Cardiac septum (tissue), 1 donor: ENCODE results near the gene UBE2G2. TPM values are rescaled to one million over a fixed set of nuclear protein-coding genes. Genes with fewer than 3 reads are reported as not detected.

Experiments used
- DNase-seq: peaks from one replicate; pipeline ENCODE4 v3.0.0-alpha.2; 2020; ENCODE audit warnings: low spot score
- intact Hi-C: fragments of 100-400 bp; cut with DNase I; formaldehyde crosslinking; loops from one replicate; pipeline ENCODE4 v1.14.0; 2022
- long read RNA-seq: library from polyadenylated mRNA; unstranded; transcript quantifications from one replicate; pipeline ENCODE4 v2.0.0, GENCODE V29; 2021
- total RNA-seq: library from RNA; stranded (reverse); fragmentation: NEBNext Ultra II Directional; extraction: Animal tissue kit (Norgen Biotek cat#: 25700); gene quantifications from one replicate; pipeline ENCODE4 v1.2.1, GENCODE V29; 2021
- donor health status: DM: no; HTN: no; CAD: no.

UBE2G2 gene, protein sequence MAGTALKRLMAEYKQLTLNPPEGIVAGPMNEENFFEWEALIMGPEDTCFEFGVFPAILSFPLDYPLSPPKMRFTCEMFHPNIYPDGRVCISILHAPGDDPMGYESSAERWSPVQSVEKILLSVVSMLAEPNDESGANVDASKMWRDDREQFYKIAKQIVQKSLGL
- total RNA-seq, result 69.7 TPM
- long read RNA-seq, full-length matches to known transcripts, result 79 of 105 reads
- long read RNA-seq, partial matches to known transcripts, result 6 of 105 reads
- long read RNA-seq, other reads (novel, unspliced or antisense), result 20 of 105 reads

DNA sequence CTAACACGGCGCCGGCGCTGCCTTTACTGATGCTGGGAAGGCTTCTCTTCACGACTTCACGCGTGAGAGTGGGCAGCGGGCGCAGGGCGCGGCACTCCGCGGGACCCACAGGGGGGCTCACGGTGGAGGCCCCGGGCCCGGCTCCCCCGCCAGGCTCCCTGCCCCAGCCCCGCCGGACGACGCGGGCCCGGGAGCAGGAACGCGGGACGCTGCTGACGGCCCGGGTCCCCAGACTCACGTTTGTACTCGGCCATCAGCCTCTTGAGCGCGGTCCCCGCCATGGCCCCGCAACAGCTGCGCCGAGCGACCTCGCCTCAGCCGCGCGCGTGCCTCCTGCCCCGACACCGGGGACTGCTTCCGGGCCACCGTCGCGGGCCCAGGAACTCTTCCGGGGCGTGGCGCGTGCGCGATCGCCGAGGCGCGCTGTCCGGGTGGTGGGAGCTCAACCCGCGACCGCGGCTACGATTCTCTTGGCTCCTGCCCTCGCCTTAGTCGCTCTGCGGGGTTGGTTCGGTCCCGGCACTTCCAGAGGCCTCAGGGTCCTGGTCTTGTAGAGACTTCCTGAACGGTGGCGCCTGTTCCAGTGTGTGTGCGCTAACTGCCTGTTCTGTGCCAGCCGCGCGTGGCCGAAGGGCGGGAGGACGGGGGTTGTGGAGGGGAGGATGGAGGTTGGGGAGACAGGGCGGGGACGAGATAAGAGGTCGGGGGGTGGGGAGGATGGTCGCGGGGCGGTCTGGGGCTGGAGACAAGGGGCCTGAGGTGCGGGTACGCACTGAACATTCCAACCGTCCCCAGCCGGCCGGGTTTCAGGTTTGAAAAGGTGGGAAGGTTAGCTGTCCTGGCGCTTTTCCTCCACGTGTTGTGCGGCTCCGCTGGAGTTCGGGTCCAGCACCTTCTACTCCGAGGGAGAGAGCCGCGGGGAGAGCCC lies at the start of gene UBE2G2:
Gene UBE2G2 (minus strand): TSS at position 353 of the 928 bp plus-strand sequence. CDS start 72 bp downstream, at position 281.
- intact Hi-C loops, result loop anchor here (1.0 kb wide), 1 partner anchor 74 kb away; no protein-coding TSS in a partner anchor
- DNase-seq, result peak; percentile 92

DNA sequence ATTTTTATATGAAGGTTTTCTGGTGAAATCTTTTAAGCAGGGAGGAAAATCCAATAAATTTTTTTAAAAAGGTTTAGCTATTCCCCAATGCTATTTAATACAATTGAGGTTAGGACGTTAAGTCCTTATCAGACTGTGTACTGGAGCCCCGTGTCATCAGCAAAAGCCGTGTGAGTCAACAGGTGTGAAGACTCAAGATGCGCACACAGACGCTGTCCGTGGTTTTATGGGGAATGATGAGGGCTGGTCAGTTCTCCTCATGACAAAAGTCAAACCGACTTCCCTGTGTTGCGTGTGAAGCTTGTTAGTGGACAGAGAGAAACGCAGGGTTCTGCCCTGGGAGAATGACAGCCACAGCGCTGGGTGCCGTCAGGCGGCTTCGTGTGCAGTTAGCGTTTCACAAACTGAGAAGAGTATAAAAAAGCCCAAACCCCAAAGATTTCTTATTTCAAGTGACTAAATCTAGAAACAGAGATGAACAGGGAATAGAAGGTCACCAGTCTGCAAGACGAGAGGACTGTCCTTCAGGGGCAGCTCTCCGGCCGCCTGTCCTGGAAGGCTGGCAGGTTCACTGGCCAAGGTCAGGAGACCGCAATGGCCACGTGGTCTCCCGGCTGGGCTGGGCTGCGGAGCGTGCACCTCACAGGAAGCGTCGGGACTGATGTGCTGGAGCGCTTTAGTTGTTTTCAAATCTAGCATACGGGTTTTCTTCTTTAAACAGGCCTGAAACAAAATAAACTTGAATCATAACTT lies 49.5 kb upstream of the UBE2G2 start:
- intact Hi-C loops, result loop anchor here (2.0 kb wide), 1 partner anchor 18 kb away; no protein-coding TSS in a partner anchor
- DNase-seq, result no peak

- DNase-seq, result no peak
- intact Hi-C loops, result loop anchor here (2.0 kb wide), 1 partner anchor 18 kb away; no protein-coding TSS in a partner anchor
These were observed 48.7 kb upstream of the UBE2G2 start for GRCh38 chr21:44850208-44850800.

GRCh38 chr21:44849616-44850130 lies 48.1 kb upstream of the UBE2G2 start:
- no peak for DNase-seq
- intact Hi-C loops, result loop anchor here (2.0 kb wide), 1 partner anchor 19 kb away; no protein-coding TSS in a partner anchor

GRCh38 chr21:44848821-44849521 lies 47.4 kb upstream of the UBE2G2 start:
- DNase-seq, result no peak
- intact Hi-C loops, result no loop called here

DNA sequence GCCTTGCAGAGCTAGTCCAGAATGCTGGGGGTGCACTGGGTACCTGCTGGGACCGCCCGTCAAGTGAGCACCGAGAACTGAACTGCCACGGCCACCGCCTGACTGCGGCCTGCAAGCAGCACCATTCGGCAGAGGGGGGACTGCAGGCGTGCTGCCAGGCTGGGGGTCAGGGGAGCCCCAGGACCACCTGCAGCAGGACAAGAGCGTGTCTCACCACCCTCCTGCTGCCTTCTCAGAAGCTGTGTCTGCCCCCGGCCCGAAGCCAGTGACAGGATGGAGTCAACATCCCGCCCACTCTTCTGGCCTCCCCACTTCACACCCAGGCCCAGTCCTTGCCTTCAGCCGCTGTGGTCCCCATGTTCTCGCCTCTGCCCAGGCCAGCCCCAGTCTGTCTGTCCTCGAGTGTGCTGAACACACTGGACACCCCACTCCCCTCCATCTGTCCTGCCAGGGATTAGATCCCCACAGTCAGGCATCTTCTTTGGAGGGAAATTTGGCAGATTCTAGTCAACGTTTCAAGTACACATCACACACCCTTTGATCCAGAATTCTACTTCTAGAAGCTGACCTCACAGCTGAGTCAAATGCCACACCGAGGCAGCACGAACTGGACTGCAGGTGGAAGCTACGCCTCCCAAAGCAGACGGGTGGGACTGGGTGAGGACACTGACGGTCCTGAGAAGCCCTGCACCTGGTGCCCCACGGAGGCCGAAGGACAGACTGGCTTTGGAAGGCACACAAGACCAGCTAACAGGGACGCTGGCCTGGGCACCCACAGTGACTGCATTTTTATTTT lies 45.8 kb upstream of the UBE2G2 start:
- DNase-seq, result no peak
- intact Hi-C loops, result no loop called here

DNA sequence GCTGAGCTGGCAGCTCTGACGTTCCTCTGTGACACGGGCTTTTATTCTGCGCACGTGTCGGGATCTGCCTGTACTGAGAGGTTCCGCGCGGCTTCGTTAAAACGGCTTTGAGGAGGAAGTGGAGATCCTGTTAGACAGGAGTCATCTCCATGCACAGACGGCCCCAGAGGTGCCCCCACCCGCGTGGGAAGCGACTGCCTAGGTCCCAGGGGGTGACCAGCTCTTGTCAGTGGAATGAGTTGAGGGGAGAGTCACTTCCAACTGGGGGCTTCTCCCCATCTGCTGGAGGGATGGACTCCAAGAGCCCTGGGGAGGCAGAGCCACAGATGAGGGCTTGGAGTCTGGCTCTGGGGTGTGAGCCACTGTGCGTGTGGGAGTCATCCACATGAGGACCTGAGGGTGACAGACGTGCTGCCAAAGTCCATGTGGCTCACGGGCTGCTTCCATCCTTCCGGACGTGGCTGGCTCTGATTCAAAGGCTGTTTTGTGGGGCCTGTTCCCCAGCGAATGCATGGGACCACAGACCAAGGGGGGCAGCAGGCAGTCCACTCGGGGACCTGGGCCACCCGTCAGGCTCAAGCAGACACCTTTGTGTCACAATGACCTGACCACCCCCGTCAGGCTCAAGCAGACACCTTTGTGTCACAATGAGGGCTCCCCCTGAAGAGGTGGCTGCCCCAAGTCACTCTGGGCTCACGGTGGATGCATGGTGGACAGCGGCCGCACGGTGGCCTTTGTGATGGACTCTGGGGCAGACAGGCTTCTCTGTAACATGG lies 45.1 kb upstream of the UBE2G2 start:
- DNase-seq, result peak; percentile 83
- intact Hi-C loops, result no loop called here

DNA sequence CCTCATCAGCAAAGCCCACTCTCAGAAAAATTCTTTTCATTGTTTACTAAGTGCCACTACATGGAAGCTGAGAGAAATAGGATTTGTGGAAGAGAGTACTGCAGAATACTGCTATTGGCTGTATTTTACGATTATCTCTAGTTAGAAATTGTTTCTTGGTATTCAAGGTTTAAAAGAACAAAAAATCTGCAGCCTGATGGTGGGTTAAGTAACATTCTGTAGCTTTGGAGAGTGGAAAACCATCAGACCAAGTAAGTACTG lies 44.5 kb upstream of the UBE2G2 start:
- no peak for DNase-seq
- intact Hi-C loops, result no loop called here

GRCh38 chr21:44845418-44846223 lies 44.0 kb upstream of the UBE2G2 start:
- peak; percentile 87 for DNase-seq
- intact Hi-C loops, result no loop called here

- intact Hi-C loops, result no loop called here
- DNase-seq, result no peak
These were observed 42.6 kb upstream of the UBE2G2 start for GRCh38 chr21:44844256-44844655.

DNA sequence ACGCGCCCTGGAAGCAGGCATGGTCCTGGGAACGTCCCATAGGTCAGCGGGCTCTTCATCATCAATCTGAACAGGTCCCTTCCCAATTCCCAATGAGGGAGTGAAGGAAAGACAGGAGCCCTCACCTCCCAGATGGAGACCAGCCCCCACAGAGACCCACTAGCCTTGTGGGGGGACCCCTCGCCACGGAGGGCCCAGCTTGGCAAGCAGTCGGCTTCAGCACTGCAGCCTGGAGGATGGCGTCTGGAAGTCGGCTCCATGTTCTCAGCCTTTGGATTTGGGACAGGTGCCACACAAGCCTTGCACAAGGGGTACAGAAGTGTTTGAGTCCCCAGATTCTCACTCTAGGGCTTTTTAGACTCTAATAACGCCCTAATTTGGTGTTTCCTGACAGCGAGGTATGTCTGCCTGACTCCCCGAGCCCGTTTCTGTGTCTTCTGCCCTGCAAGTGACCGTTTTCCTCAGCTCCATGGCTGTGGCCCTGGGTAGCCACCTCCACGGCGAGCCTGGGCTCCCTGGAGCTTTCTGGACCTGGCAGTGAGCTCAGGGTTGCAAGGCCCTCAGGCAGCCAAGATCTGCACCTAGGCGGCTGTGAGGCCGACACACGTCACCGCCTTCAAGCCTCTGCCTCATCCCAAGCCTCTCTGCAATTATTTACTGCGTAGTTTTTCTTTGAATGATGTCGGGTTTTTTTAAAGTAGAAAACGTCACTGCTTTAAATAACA lies 41.3 kb upstream of the UBE2G2 start:
- no peak for DNase-seq
- intact Hi-C loops, result no loop called here

GRCh38 chr21:44842087-44842486 lies 40.5 kb upstream of the UBE2G2 start:
- intact Hi-C loops, result no loop called here
- DNase-seq, result no peak

DNA sequence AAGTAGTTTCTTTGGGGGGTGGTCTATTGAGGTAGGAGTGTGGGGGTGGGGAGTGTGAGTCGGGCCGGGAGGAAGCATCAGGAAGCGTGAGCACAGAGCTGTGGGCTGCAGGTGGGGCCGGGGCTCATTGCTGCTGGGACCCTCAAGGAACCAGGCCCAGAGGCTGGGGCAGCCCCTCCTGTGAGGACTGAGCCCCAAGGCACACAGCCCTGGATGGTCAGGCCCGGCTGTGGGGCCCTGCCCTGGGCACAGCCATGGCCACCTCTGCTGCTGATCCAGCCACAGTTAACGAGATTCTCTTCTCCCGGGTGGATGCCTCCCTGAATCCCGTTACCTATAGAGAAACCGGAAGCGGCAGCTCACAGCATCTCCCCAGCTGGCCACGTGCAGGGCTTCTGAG lies 39.2 kb upstream of the UBE2G2 start:
- intact Hi-C loops, result no loop called here

DNA sequence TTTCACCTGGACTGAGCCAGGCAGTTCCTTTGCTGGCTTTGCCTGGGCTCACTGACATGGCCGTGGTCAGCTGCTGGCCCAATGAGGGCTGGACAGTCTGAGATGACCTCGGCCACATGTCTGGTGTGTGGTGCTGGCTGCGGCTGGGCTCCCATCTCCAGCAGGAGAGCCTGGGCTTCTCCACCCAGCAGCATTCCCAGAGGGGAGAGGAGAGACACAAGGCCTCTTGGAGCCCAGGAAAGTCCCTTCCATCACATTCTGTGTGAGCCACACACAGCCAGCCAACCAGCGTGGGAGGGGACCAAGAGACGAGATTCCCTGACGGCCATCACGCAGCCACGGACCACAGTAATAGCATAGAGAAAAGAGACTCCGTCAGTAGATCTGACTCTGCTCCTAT lies 37.3 kb upstream of the UBE2G2 start:
- intact Hi-C loops, result no loop called here
- DNase-seq, result no peak

More for the DNA sequence above, 39.2 kb upstream of the UBE2G2 start:
- no peak for DNase-seq

DNA sequence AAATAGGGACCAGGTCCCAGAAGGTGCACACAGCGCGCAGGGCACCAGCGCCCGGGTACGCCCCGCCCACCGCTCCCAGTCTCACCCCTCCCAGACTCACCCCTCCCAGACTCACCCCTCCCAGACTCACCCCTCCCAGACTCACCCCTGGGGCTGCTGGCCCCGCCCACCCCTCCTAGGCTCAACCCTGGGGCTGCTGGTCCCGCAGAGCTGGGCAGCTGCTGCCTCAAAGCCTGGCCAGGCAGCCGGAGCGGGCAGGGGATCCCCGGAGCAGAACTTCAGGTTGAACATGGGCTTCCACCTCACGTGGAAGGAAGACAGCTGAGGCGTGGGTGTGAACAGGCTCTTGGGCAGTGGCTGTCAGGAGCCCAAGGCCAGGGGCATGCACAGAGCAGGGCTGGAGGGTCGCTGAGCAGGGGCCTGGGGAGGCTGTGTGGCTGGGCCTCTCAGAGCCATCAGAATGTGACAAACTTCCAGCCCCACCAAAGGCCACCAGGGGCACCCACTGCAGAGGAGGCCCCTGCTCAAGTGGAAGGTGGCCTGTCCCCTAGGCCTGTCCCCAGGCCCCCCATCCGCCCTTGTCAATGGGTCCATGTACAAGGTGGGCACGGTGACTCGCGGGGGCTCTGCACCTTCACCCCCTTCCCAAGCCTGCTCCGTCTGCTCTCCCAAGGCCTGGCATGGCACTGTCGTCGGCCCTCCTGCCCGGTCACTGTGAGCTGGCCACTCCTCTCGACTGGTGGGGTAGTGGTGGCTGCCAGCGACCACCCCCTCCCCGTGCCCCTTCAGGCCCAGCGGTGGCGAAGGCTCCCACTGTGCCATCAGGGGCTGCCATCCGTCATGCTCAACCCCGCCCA lies 36.6 kb upstream of the UBE2G2 start:
- no peak for DNase-seq
- intact Hi-C loops, result no loop called here
